Stimulated activated CD4-positive, alpha-beta T cell treated with anti-CD3 and anti-CD28 coated beads, Interleukin-2, amount 100 ng/mL, for 4 hours (primary cell): ENCODE measurements around the gene MED10.

Experiments used
- DNase-seq: peaks from one replicate; pipeline ENCODE4 v3.0.0-alpha.2; 2020; ENCODE audit warnings: low read depth

MED10 gene

GRCh38 chr5:6350277-6351090 lies 27.9 kb downstream of the MED10 start:
- no peak for DNase-seq

- DNase-seq: no peak
Observed at GRCh38 chr5:6349387-6349786, 29.0 kb downstream of the MED10 start.

- no peak for DNase-seq
Observed at GRCh38 chr5:6348476-6349000, 29.8 kb downstream of the MED10 start.

- no peak for DNase-seq
Observed at GRCh38 chr5:6347673-6348072, 30.7 kb downstream of the MED10 start.

GRCh38 chr5:6347165-6347564 lies 31.2 kb downstream of the MED10 start:
- no peak for DNase-seq

GRCh38 chr5:6344593-6344989 lies 33.8 kb downstream of the MED10 start:
- DNase-seq: no peak

- DNase-seq: no peak
Observed at GRCh38 chr5:6343951-6344592, 34.3 kb downstream of the MED10 start.

GRCh38 chr5:6342689-6343315 lies 35.5 kb downstream of the MED10 start:
- DNase-seq: no peak

GRCh38 chr5:6340100-6340499 lies 38.2 kb downstream of the MED10 start:
- DNase-seq: no peak

GRCh38 chr5:6338871-6339270 lies 39.5 kb downstream of the MED10 start:
- DNase-seq: no peak

GRCh38 chr5:6338135-6338534 lies 40.2 kb downstream of the MED10 start:
- no peak for DNase-seq

GRCh38 chr5:6333182-6333905 lies 45.0 kb downstream of the MED10 start:
- no peak for DNase-seq

GRCh38 chr5:6328173-6328572 lies 50.2 kb downstream of the MED10 start:
- DNase-seq: no peak

- DNase-seq: no peak
Observed at GRCh38 chr5:6326776-6327175, 51.6 kb downstream of the MED10 start.

- DNase-seq: no peak
Observed at GRCh38 chr5:6322163-6322713, 56.1 kb downstream of the MED10 start.
